ENCODE measurements around the gene CTAGE8. TPM values are rescaled to one million over a fixed set of nuclear protein-coding genes. Genes with fewer than 3 reads are reported as not detected.
A peak's percentile ranks its signal among the peaks of the same experiment; 100 is the strongest.
"Not testable (repeated sequence)": the region's sequence is repeated elsewhere in the genome, so short reads cannot be mapped to it uniquely, and the experiment has no call there.

The CTAGE8 gene
- total and polyA plus RNA-seq, 5 donors from 2014 or later = 0.35 to 0.54 (median 0.46) TPM; not detected in 2

GRCh38 chr7:144293794-144294499 lies 24.9 kb upstream of the CTAGE8 start:
- H3K4me1 Mint-ChIP-seq; DNase-seq; H3K4me3 ChIP-seq (ENCODE audit: low read depth, low read length); H3K9me3 ChIP-seq (ENCODE audit: control insufficient read depth in 2 of 2, low read length in 2 of 2); H3K9me3 Mint-ChIP-seq; H3K27me3 ChIP-seq (ENCODE audit: control insufficient read depth, insufficient read depth, low read length); H3K4me1 ChIP-seq (ENCODE audit: control insufficient read depth, insufficient read depth, low read length, poor library complexity, severe bottlenecking); H3K36me3 ChIP-seq (ENCODE audit: control insufficient read depth, insufficient read depth, low read length); H3K27ac ChIP-seq (ENCODE audit: insufficient read depth, low read length, poor library complexity, severe bottlenecking); H3K4me3 Mint-ChIP-seq; H3K27ac Mint-ChIP-seq; H3K27me3 Mint-ChIP-seq; H3K36me3 Mint-ChIP-seq: not testable (repeated sequence)
- peak; percentile 66 to 69 for ATAC-seq (ENCODE audit: low read depth in 2 of 2)

GRCh38 chr7:144292384-144293161 lies 23.5 kb upstream of the CTAGE8 start:
- not testable (repeated sequence) for H3K36me3 ChIP-seq (ENCODE audit: control insufficient read depth, insufficient read depth, low read length); H3K27me3 ChIP-seq (ENCODE audit: control insufficient read depth, insufficient read depth, low read length); H3K4me3 ChIP-seq (ENCODE audit: low read depth, low read length); H3K27me3 Mint-ChIP-seq; H3K4me1 ChIP-seq (ENCODE audit: control insufficient read depth, insufficient read depth, low read length, poor library complexity, severe bottlenecking); ATAC-seq (ENCODE audit: low read depth in 2 of 2); H3K27ac Mint-ChIP-seq; H3K36me3 Mint-ChIP-seq; DNase-seq; H3K9me3 Mint-ChIP-seq; H3K9me3 ChIP-seq (ENCODE audit: control insufficient read depth in 2 of 2, low read length in 2 of 2); H3K27ac ChIP-seq (ENCODE audit: insufficient read depth, low read length, poor library complexity, severe bottlenecking); H3K4me1 Mint-ChIP-seq
- peak overlapping the region in 3 of 4 donors; percentile 24 to 74 (median 73) for H3K4me3 Mint-ChIP-seq

GRCh38 chr7:144291607-144292006 lies 22.5 kb upstream of the CTAGE8 start:
- H3K4me3 Mint-ChIP-seq; DNase-seq; H3K4me1 ChIP-seq (ENCODE audit: control insufficient read depth, insufficient read depth, low read length, poor library complexity, severe bottlenecking); H3K27me3 Mint-ChIP-seq; H3K36me3 ChIP-seq (ENCODE audit: control insufficient read depth, insufficient read depth, low read length); H3K27me3 ChIP-seq (ENCODE audit: control insufficient read depth, insufficient read depth, low read length); H3K36me3 Mint-ChIP-seq; H3K9me3 ChIP-seq (ENCODE audit: control insufficient read depth in 2 of 2, low read length in 2 of 2); H3K4me3 ChIP-seq (ENCODE audit: low read depth, low read length); H3K9me3 Mint-ChIP-seq; H3K27ac Mint-ChIP-seq; H3K4me1 Mint-ChIP-seq; ATAC-seq (ENCODE audit: low read depth in 2 of 2); H3K27ac ChIP-seq (ENCODE audit: insufficient read depth, low read length, poor library complexity, severe bottlenecking): not testable (repeated sequence)

GRCh38 chr7:144287171-144287784 lies 18.2 kb upstream of the CTAGE8 start:
- not testable (repeated sequence) for ATAC-seq (ENCODE audit: low read depth in 2 of 2); H3K36me3 Mint-ChIP-seq; H3K27ac ChIP-seq (ENCODE audit: insufficient read depth, low read length, poor library complexity, severe bottlenecking); H3K4me1 Mint-ChIP-seq; H3K9me3 ChIP-seq (ENCODE audit: control insufficient read depth in 2 of 2, low read length in 2 of 2); H3K27ac Mint-ChIP-seq; H3K9me3 Mint-ChIP-seq; H3K4me1 ChIP-seq (ENCODE audit: control insufficient read depth, insufficient read depth, low read length, poor library complexity, severe bottlenecking); H3K27me3 ChIP-seq (ENCODE audit: control insufficient read depth, insufficient read depth, low read length); DNase-seq; H3K36me3 ChIP-seq (ENCODE audit: control insufficient read depth, insufficient read depth, low read length); H3K4me3 Mint-ChIP-seq; H3K27me3 Mint-ChIP-seq; H3K4me3 ChIP-seq (ENCODE audit: low read depth, low read length)

- H3K27ac ChIP-seq (ENCODE audit: insufficient read depth, low read length, poor library complexity, severe bottlenecking); H3K9me3 ChIP-seq (ENCODE audit: control insufficient read depth in 2 of 2, low read length in 2 of 2); H3K27me3 Mint-ChIP-seq; H3K4me1 Mint-ChIP-seq; H3K4me3 ChIP-seq (ENCODE audit: low read depth, low read length); H3K27ac Mint-ChIP-seq; DNase-seq; H3K27me3 ChIP-seq (ENCODE audit: control insufficient read depth, insufficient read depth, low read length); H3K4me1 ChIP-seq (ENCODE audit: control insufficient read depth, insufficient read depth, low read length, poor library complexity, severe bottlenecking); H3K4me3 Mint-ChIP-seq; H3K36me3 Mint-ChIP-seq; H3K9me3 Mint-ChIP-seq; H3K36me3 ChIP-seq (ENCODE audit: control insufficient read depth, insufficient read depth, low read length); ATAC-seq (ENCODE audit: low read depth in 2 of 2): not testable (repeated sequence)
These were observed 14.6 kb upstream of the CTAGE8 start for GRCh38 chr7:144283716-144284115.

- not testable (repeated sequence) for H3K4me3 ChIP-seq (ENCODE audit: low read depth, low read length); H3K9me3 ChIP-seq (ENCODE audit: control insufficient read depth in 2 of 2, low read length in 2 of 2); H3K27me3 ChIP-seq (ENCODE audit: control insufficient read depth, insufficient read depth, low read length); H3K4me1 Mint-ChIP-seq; H3K9me3 Mint-ChIP-seq; H3K4me3 Mint-ChIP-seq; H3K27ac Mint-ChIP-seq; H3K36me3 ChIP-seq (ENCODE audit: control insufficient read depth, insufficient read depth, low read length); H3K4me1 ChIP-seq (ENCODE audit: control insufficient read depth, insufficient read depth, low read length, poor library complexity, severe bottlenecking); H3K27ac ChIP-seq (ENCODE audit: insufficient read depth, low read length, poor library complexity, severe bottlenecking); DNase-seq; H3K27me3 Mint-ChIP-seq; ATAC-seq (ENCODE audit: low read depth in 2 of 2); H3K36me3 Mint-ChIP-seq
These were observed 13.4 kb upstream of the CTAGE8 start for GRCh38 chr7:144282490-144282889.

GRCh38 chr7:144281981-144282380 lies 12.9 kb upstream of the CTAGE8 start:
- not testable (repeated sequence) for H3K4me1 Mint-ChIP-seq; H3K9me3 Mint-ChIP-seq; H3K36me3 ChIP-seq (ENCODE audit: control insufficient read depth, insufficient read depth, low read length); H3K4me3 Mint-ChIP-seq; H3K36me3 Mint-ChIP-seq; DNase-seq; H3K27me3 Mint-ChIP-seq; H3K27me3 ChIP-seq (ENCODE audit: control insufficient read depth, insufficient read depth, low read length); H3K4me3 ChIP-seq (ENCODE audit: low read depth, low read length); H3K9me3 ChIP-seq (ENCODE audit: control insufficient read depth in 2 of 2, low read length in 2 of 2); H3K4me1 ChIP-seq (ENCODE audit: control insufficient read depth, insufficient read depth, low read length, poor library complexity, severe bottlenecking); H3K27ac ChIP-seq (ENCODE audit: insufficient read depth, low read length, poor library complexity, severe bottlenecking); H3K27ac Mint-ChIP-seq; ATAC-seq (ENCODE audit: low read depth in 2 of 2)

- H3K9me3 Mint-ChIP-seq = not testable (repeated sequence)
These were observed 10.9 kb upstream of the CTAGE8 start for GRCh38 chr7:144280010-144280409.

More at GRCh38 chr7:144280010-144280409, 10.9 kb upstream of the CTAGE8 start:
- H3K4me3 Mint-ChIP-seq; H3K9me3 ChIP-seq (ENCODE audit: control insufficient read depth in 2 of 2, low read length in 2 of 2); H3K4me1 ChIP-seq (ENCODE audit: control insufficient read depth, insufficient read depth, low read length, poor library complexity, severe bottlenecking); H3K27me3 ChIP-seq (ENCODE audit: control insufficient read depth, insufficient read depth, low read length); H3K27me3 Mint-ChIP-seq; H3K4me1 Mint-ChIP-seq; H3K27ac ChIP-seq (ENCODE audit: insufficient read depth, low read length, poor library complexity, severe bottlenecking); ATAC-seq (ENCODE audit: low read depth in 2 of 2); H3K36me3 Mint-ChIP-seq; H3K27ac Mint-ChIP-seq; DNase-seq; H3K4me3 ChIP-seq (ENCODE audit: low read depth, low read length); H3K36me3 ChIP-seq (ENCODE audit: control insufficient read depth, insufficient read depth, low read length): not testable (repeated sequence)
